ENCODE results near the gene FBXL20. TPM values are rescaled to one million over a fixed set of nuclear protein-coding genes. Genes with fewer than 3 reads are reported as not detected.

The FBXL20 gene
- total and polyA plus RNA-seq, 4 donors: 1.6 to 8.4 (median 5.2) TPM

- H3K27ac ChIP-seq (ENCODE audit: low read depth in 1 of 2, low read length in 2 of 2): no peak overlapping the region
- no peaks in the 10 kb centered on the region for H3K9me3 ChIP-seq (ENCODE audit: control insufficient read depth in 4 of 4, low read length in 3 of 4)
- no peak for DNase-seq (ENCODE audit: low spot score)
- H3K4me3 ChIP-seq (ENCODE audit: low read depth in 1 of 3, low read length in 3 of 3): no peak overlapping the region
- H3K4me1 ChIP-seq (ENCODE audit: control insufficient read depth in 4 of 4, insufficient read depth in 4 of 4, low read length in 3 of 4): peaks cover 5 to 18% (median 15%) of the 10 kb centered on the region in 4 donors
- TF ChIP-seq RAD21 (IDR thresholded peaks at IDR 0.05): no peak
- peak in 1 of 2 donors; percentile 6 for TF ChIP-seq JUND (IDR thresholded peaks at IDR 0.05)
- peaks cover 3 to 7% (median 6%) of the 10 kb centered on the region in 4 donors for H3K36me3 ChIP-seq (ENCODE audit: control insufficient read depth in 4 of 4, insufficient read depth in 3 of 4, low read depth in 1 of 4, low read length in 3 of 4)
- no peak overlapping the region for H3K9ac ChIP-seq (ENCODE audit: low read depth in 1 of 2, low read length in 2 of 2)
- WGBS: 69% methylated on average over 22 of the region's 22 CpGs
- no peaks in the 10 kb centered on the region for H3K27me3 ChIP-seq (ENCODE audit: control insufficient read depth in 4 of 4, insufficient read depth in 4 of 4, low read length in 3 of 4)
Measured at GRCh38 chr17:39402890-39403605, 1.6 kb upstream of the FBXL20 start.

GRCh38 chr17:39402244-39402889 is 941 bp upstream of the FBXL20 start:
- DNase-seq (ENCODE audit: low spot score): peak; percentile 93
- TF ChIP-seq REST (IDR thresholded peaks at IDR 0.05) (no peak), RXRA (IDR thresholded peaks at IDR 0.05) (no peak), HNF4G (IDR thresholded peaks at IDR 0.05) (no peak), NR2F2 (IDR thresholded peaks at IDR 0.05) (no peak), EGR1 (IDR thresholded peaks at IDR 0.05; ENCODE audit: low read depth in 2 of 2) (peak; percentile 88 to 94), CTCF (IDR thresholded peaks at IDR 0.05; ENCODE audit: low read depth, low read length, missing input control) (no peak), JUND (IDR thresholded peaks at IDR 0.05) (peak; percentile 35 to 80), FOXA1 (IDR thresholded peaks at IDR 0.05) (no peak), ZBTB33 (IDR thresholded peaks at IDR 0.05) (no peak), MAX (IDR thresholded peaks at IDR 0.05) (no peak)
- H3K4me1 ChIP-seq (ENCODE audit: control insufficient read depth in 4 of 4, insufficient read depth in 4 of 4, low read length in 3 of 4): peaks cover 5 to 18% (median 15%) of the 10 kb centered on the region in 4 donors
- 1% methylated on average over 53 of the region's 53 CpGs for WGBS
- H3K9me3 ChIP-seq (ENCODE audit: control insufficient read depth in 4 of 4, low read length in 3 of 4): no peaks in the 10 kb centered on the region
- H3K9ac ChIP-seq (ENCODE audit: low read depth in 1 of 2, low read length in 2 of 2): no peak overlapping the region
- no peaks in the 10 kb centered on the region for H3K27me3 ChIP-seq (ENCODE audit: control insufficient read depth in 4 of 4, insufficient read depth in 4 of 4, low read length in 3 of 4)
- peak overlapping the region; percentile 82 to 93 for H3K27ac ChIP-seq (ENCODE audit: low read depth in 1 of 2, low read length in 2 of 2)
- H3K4me3 ChIP-seq (ENCODE audit: low read depth in 1 of 3, low read length in 3 of 3): peak overlapping the region; percentile 70 to 97 (median 91)
- H3K36me3 ChIP-seq (ENCODE audit: control insufficient read depth in 4 of 4, insufficient read depth in 3 of 4, low read depth in 1 of 4, low read length in 3 of 4): peaks cover under 1 to 4% (median 2%) of the 10 kb centered on the region in 4 donors

Measured in liver (tissue), 9 donors.